Stimulated activated CD8-positive, alpha-beta memory T cell treated with anti-CD3 and anti-CD28 coated beads, Interleukin-2, amount 100 ng/mL, for 48 hours (primary cell): Measurements from ENCODE around the gene KIF2C.
"Not testable (repeated sequence)": the region's sequence is repeated elsewhere in the genome, so short reads cannot be mapped to it uniquely, and the experiment has no call there.

ENCODE experiments used
- DNase-seq, 2 donors: peaks; one replicate each; pipeline ENCODE4 v3.0.0-alpha.2; 2020; ENCODE audit warnings: low read depth in 2 of 2

The KIF2C gene

DNA sequence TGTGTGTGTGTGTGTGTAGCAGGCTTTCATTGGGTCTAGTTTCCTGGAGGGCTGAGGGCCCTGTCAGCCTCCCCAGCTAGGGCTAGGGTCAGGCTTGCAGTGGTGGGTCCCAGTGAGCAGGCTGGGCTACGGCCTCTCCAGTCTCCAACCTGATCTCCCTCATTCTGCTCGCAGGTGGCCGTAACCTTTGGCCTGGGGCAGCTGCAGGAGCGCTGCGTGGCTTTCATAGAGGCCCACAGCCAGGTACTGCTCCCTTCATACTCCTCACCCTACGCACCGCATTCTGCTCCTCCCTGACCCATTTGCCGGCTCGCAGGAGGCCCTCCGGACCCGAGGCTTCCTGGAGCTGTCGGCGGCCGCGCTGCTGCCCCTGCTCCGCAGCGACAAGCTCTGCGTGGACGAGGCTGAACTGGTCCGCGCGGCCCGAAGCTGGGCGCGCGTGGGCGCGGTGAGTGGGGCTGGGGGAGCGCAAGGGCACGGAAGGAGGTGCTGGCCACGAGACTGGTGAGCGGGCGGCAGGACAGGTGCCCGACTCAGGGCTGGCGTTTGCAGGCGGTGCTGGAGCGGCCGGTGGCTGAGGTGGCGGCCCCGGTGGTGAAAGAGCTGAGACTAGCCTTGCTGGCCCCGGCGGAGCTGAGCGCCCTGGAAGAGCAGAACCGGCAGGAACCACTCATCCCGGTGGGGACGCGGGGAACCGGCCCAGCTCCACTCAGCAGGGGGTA, 73.3 kb downstream of the KIF2C start:
- no peak for DNase-seq

DNA sequence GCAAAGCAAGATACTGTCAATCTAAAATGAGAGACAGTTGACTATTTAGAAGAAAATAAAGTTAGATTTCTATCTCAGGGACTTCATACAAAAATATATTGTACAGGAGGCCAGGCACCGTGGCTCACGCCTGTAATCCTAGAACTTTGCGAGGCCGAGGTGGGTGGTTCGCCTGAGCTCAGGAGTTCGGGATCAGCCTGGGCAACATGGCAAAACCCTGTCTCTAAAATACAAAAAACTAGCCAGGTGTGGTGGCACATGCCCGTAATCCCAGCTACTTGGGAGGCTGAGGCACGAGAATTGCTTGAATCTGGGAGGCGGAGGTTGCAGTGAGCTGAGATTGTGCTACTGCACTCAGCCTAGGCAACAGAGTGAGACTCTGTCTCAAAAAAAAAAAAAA, 76.3 kb downstream of the KIF2C start:
- not testable (repeated sequence) for DNase-seq

DNA sequence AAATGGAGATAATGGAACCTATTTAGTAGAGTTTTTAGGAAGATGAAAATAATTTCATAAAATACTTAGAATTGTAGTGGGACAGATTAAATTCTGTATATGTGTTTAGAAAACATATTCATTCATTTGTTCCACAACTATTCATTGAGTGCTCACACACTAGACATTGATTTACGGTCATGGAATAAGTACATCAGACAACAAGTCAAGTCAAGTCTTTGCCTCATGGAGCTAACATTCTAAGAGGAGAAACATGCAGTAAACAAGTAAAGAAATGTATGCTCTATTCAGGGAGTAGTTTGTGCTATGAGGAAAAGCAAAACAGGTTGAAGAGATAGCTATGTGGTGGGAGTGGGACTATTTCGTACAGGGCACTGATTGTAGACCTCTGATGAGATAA, 77.7 kb downstream of the KIF2C start:
- no peak for DNase-seq
